ENCODE measurements around the gene ASXL1.

- TF ChIP-seq CTCF (optimal IDR thresholded peaks at IDR 0.05 in 1 of 3, IDR thresholded peaks at IDR 0.05 in 1 of 3, conservative IDR thresholded peaks at IDR 0.05 in 1 of 3; ENCODE audit: extremely low read depth in 1 of 3, insufficient read depth in 2 of 3, low read length in 3 of 3): no peak
- no peak for TF ChIP-seq EZH2 (IDR thresholded peaks at IDR 0.05; ENCODE audit: low read length)
Measured at GRCh38 chr20:32333988-32334885, 23.9 kb upstream of the ASXL1 start.

All from keratinocyte (primary cell).